ENCODE results near the gene BANK1.

BANK1 gene

GRCh38 chr4:101851672-101852071, 61.1 kb downstream of the BANK1 start:
- no peak overlapping the region for H3K4me3 ChIP-seq (ENCODE audit: low read depth, low read length, poor library complexity, severe bottlenecking)
- H2AFZ ChIP-seq (ENCODE audit: low read length), result no peak overlapping the region
- H3K36me3 ChIP-seq (ENCODE audit: insufficient read depth, low read length), result peaks cover 5% of the 10 kb centered on the region; the same call in 1 of the 2 replicates
- TF ChIP-seq CTCF (IDR thresholded peaks at IDR 0.05; ENCODE audit: low read length), result no peak
- TF ChIP-seq EZH2 (IDR thresholded peaks at IDR 0.05; ENCODE audit: borderline replicate concordance, low read length), result no peak
- H3K27ac ChIP-seq (ENCODE audit: low read depth, low read length, poor library complexity, severe bottlenecking), result peak overlapping the region; percentile 25
- H3K79me2 ChIP-seq (ENCODE audit: insufficient read depth, low read length), result no peaks in the 10 kb centered on the region
- H4K20me1 ChIP-seq (ENCODE audit: insufficient read depth, low read length), result no peaks in the 10 kb centered on the region
- H3K4me2 ChIP-seq (ENCODE audit: low read length), result peak overlapping the region; percentile 6; the same call in 1 of the 2 replicates
- H3F3A ChIP-seq (ENCODE audit: insufficient read depth, low read length), result no peaks in the 10 kb centered on the region
- H3K9ac ChIP-seq (ENCODE audit: low read length), result no peak overlapping the region
- H3K4me1 ChIP-seq (ENCODE audit: insufficient read depth, low read length, severe bottlenecking), result peaks cover 52% of the 10 kb centered on the region
- no peaks in the 10 kb centered on the region for H3K27me3 ChIP-seq (ENCODE audit: insufficient read depth, low read length)
- no peaks in the 10 kb centered on the region for H3K9me2 ChIP-seq (ENCODE audit: low read depth, low read length)
- no peaks in the 10 kb centered on the region for H3K9me3 ChIP-seq (ENCODE audit: low read length)

DNA sequence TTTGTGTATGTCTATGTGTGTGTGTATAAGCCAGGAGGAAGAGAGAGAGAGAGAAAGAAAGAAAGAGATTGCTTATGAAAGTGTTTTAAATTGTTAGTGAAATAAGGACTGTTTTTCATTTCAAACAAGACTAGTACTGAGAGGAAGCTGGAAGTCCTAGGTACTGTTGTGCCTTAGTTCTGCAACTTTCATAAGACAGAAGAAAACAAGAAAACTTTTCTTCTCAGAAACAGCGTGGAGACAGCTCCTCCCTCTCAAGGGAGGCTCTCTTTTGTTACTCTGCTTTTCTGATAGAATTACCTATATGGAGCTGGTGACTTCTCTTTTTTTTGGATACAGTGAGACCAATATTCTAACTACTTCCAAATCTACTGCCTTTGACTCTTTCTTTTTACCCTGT, 62.5 kb downstream of the BANK1 start:
- Histone ChIP-seq H3K36me3 (ENCODE audit: insufficient read depth, low read length) (peaks cover 19% of the 10 kb centered on the region; the same call in 1 of the 2 replicates), H3K79me2 (ENCODE audit: insufficient read depth, low read length) (no peaks in the 10 kb centered on the region), H2AFZ (ENCODE audit: low read length) (no peak overlapping the region), H3K27me3 (ENCODE audit: insufficient read depth, low read length) (no peaks in the 10 kb centered on the region), H3K4me2 (ENCODE audit: low read length) (peak overlapping the region; percentile 13; the same call in 1 of the 2 replicates), H3K4me3 (ENCODE audit: low read depth, low read length, poor library complexity, severe bottlenecking) (no peak overlapping the region), H3K9me3 (ENCODE audit: low read length) (no peaks in the 10 kb centered on the region), H3K27ac (ENCODE audit: low read depth, low read length, poor library complexity, severe bottlenecking) (peak overlapping the region; percentile 38), H3F3A (ENCODE audit: insufficient read depth, low read length) (no peaks in the 10 kb centered on the region), H3K9ac (ENCODE audit: low read length) (peak overlapping the region; percentile 1; the same call in 1 of the 2 replicates), H4K20me1 (ENCODE audit: insufficient read depth, low read length) (no peaks in the 10 kb centered on the region), H3K4me1 (ENCODE audit: insufficient read depth, low read length, severe bottlenecking) (peaks cover 62% of the 10 kb centered on the region), H3K9me2 (ENCODE audit: low read depth, low read length) (no peaks in the 10 kb centered on the region)
- TF ChIP-seq EZH2 (IDR thresholded peaks at IDR 0.05; ENCODE audit: borderline replicate concordance, low read length) (no peak), CTCF (IDR thresholded peaks at IDR 0.05; ENCODE audit: low read length) (no peak)

GRCh38 chr4:101853691-101854090, 63.2 kb downstream of the BANK1 start:
- TF ChIP-seq EZH2 (IDR thresholded peaks at IDR 0.05; ENCODE audit: borderline replicate concordance, low read length) (no peak), CTCF (IDR thresholded peaks at IDR 0.05; ENCODE audit: low read length) (no peak)
- Histone ChIP-seq H3K9me3 (ENCODE audit: low read length) (no peaks in the 10 kb centered on the region), H3K27me3 (ENCODE audit: insufficient read depth, low read length) (no peaks in the 10 kb centered on the region), H3K4me3 (ENCODE audit: low read depth, low read length, poor library complexity, severe bottlenecking) (no peak overlapping the region), H3K79me2 (ENCODE audit: insufficient read depth, low read length) (no peaks in the 10 kb centered on the region), H3K9me2 (ENCODE audit: low read depth, low read length) (no peaks in the 10 kb centered on the region), H2AFZ (ENCODE audit: low read length) (no peak overlapping the region), H3K27ac (ENCODE audit: low read depth, low read length, poor library complexity, severe bottlenecking) (no peak overlapping the region), H3F3A (ENCODE audit: insufficient read depth, low read length) (no peaks in the 10 kb centered on the region), H4K20me1 (ENCODE audit: insufficient read depth, low read length) (no peaks in the 10 kb centered on the region), H3K36me3 (ENCODE audit: insufficient read depth, low read length) (peaks cover 26% of the 10 kb centered on the region), H3K4me2 (ENCODE audit: low read length) (no peak overlapping the region), H3K9ac (ENCODE audit: low read length) (no peak overlapping the region), H3K4me1 (ENCODE audit: insufficient read depth, low read length, severe bottlenecking) (peaks cover 64% of the 10 kb centered on the region)

Measured in OCI-LY1 (cell line).